Natural killer cell (primary cell): ENCODE measurements around the gene SCTR. TPM values are rescaled to one million over a fixed set of nuclear protein-coding genes. Genes with fewer than 3 reads are reported as not detected.

Experiments
- ATAC-seq, 3 donors: fragments of 150-1000 bp in 2 of 3; fragments of 200-7000 bp in 1 of 3; cut with Tn5 transposase; 1 replicate in 1 of 3; 2 replicates in 2 of 3; pipeline ENCODE4 v1.10.0; 2021; ENCODE audit warnings: mild to moderate bottlenecking in 2 of 3, moderate library complexity in 2 of 3
- DNase-seq, 2 donors: peaks; one replicate each; pipeline versions ENCODE4 v3.0.0 to v3.0.0-alpha.2; 2013 to 2021; ENCODE audit warnings: mixed read lengths in 1 of 2
- H3K27ac ChIP-seq: one replicate; pipeline ENCODE4 v1.5.1; 2013; ENCODE audit warnings: mild to moderate bottlenecking, low read length
- H3K27me3 ChIP-seq: one replicate; pipeline ENCODE4 v1.6.1; 2013; ENCODE audit warnings: low read length; ENCODE audit not compliant: control insufficient read depth, insufficient read depth
- H3K36me3 ChIP-seq: one replicate; pipeline ENCODE4 v1.6.1; 2013; ENCODE audit warnings: low read length; ENCODE audit not compliant: control insufficient read depth, insufficient read depth
- H3K4me1 ChIP-seq: one replicate; pipeline ENCODE4 v1.6.1; 2013; ENCODE audit warnings: low read length; ENCODE audit not compliant: control insufficient read depth, insufficient read depth
- H3K4me3 ChIP-seq: one replicate; pipeline ENCODE4 v1.5.1; 2013; ENCODE audit warnings: low read length
- H3K9me3 ChIP-seq: one replicate; pipeline ENCODE4 v1.6.1; 2013; ENCODE audit warnings: low read length; ENCODE audit not compliant: control insufficient read depth, insufficient read depth
- H3K27ac Mint-ChIP-seq, 2 donors: one replicate each; pipeline ENCODE4 v1.8.0; 2022; ENCODE audit warnings: mild to moderate bottlenecking in 2 of 2, mixed read lengths in 2 of 2, moderate library complexity in 1 of 2
- H3K27me3 Mint-ChIP-seq, 2 donors: one replicate each; pipeline ENCODE4 v1.8.0; 2022; ENCODE audit warnings: low read depth in 2 of 2, mixed read lengths in 2 of 2
- H3K36me3 Mint-ChIP-seq: one replicate; pipeline ENCODE4 v1.8.0; 2022; ENCODE audit warnings: mixed read lengths
- H3K4me1 Mint-ChIP-seq, 2 donors: one replicate each; pipeline ENCODE4 v1.8.0; 2022; ENCODE audit warnings: mixed read lengths in 2 of 2
- H3K4me3 Mint-ChIP-seq: one replicate; pipeline ENCODE4 v1.8.0; 2022; ENCODE audit warnings: mild to moderate bottlenecking, moderate library complexity, mixed read lengths
- H3K9me3 Mint-ChIP-seq, 2 donors: one replicate each; pipeline ENCODE4 v1.8.0; 2022; ENCODE audit warnings: mixed read lengths in 2 of 2
- CTCF ChIP-seq: fragments of 200-600 bp; IDR thresholded peaks from one replicate; pipeline ENCODE4 v1.8.0; 2022; ENCODE audit warnings: antibody characterized with exemption
- WGBS: methylation state at CpG from one replicate; pipeline ENCODE4 v1.1.7; 2013; ENCODE audit warnings: missing lambda C conversion rate; ENCODE audit not compliant: insufficient coverage; 5-methylcytosine and 5-hydroxymethylcytosine counted together
- intact Hi-C: fragments of 100-400 bp; cut with micrococcal nuclease; formaldehyde crosslinking; loops from one replicate; pipeline ENCODE4 v1.14.2; 2022
- total RNA-seq, 4 donors: library from RNA; stranded (reverse); fragments of 120-200 nt in 1 of 4; gene quantifications; one replicate each; pipeline versions ENCODE4 v1.2.3 to v1.2.4, GENCODE V29; 2013 to 2022

The SCTR gene
- total RNA-seq, 3 donors from 2014 or later (not counting 1 experiment from before 2014, with no cell fraction given), result not detected

DNA sequence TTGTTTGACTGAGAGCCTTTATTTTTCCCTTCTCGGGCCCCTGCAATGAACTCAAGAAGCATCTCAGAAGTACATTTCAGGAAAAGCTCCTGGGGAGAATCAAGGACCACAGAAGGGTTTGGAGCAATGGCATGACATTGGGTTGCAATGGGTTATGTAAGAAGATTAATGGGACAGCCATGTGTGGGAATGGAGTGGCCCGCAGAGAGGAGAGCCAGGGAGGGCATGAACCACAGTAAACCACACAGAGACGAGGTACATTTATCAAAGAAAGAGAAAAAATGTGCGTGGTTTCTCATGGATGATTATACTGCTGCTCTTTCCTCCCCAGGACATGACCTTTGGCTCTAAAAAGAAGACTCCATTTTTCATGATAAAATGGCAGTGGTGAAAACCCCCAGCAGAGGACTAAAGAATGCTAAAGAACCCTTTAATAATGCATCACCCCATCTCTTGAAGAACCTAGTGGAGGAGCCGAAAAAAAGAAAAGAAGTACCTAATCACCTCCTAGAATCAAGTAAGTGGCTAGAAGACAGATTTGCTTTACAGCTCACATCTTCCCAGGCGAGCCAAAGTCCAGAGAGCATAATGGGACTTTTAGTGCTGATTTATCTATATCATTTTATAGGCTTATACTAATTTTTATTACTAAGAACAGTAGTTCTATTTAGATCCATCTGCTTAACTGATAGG, 21.6 kb upstream of the SCTR start:
- H3K4me3 ChIP-seq, result no peak overlapping the region
- WGBS, result 70% methylated on average over 4 of the region's 6 CpGs
- peaks cover 31% of the 10 kb centered on the region for H3K27me3 ChIP-seq
- H3K27ac ChIP-seq, result no peak overlapping the region
- DNase-seq (no peak), ATAC-seq (no peak)
- no peaks in the 10 kb centered on the region for H3K36me3 ChIP-seq
- H3K27me3 Mint-ChIP-seq, result peaks cover 35 to 54% of the 10 kb centered on the region in 2 donors
- H3K4me1 Mint-ChIP-seq, result peaks cover 0 to 5% of the 10 kb centered on the region in 2 donors
- H3K27ac Mint-ChIP-seq, result no peak overlapping the region
- intact Hi-C loops, result no loop called here
- no peaks in the 10 kb centered on the region for H3K9me3 ChIP-seq
- H3K4me3 Mint-ChIP-seq, result no peak overlapping the region
- H3K36me3 Mint-ChIP-seq, result peaks cover 7% of the 10 kb centered on the region
- H3K9me3 Mint-ChIP-seq, result no peaks in the 10 kb centered on the region
- no peak for TF ChIP-seq CTCF
- H3K4me1 ChIP-seq, result peaks cover 6% of the 10 kb centered on the region

GRCh38 chr2:119544939-119545475, 20.7 kb upstream of the SCTR start:
- Mint-ChIP-seq H3K4me3 (peak overlapping the region; percentile 61), H3K4me1 (peaks cover 0 to 5% of the 10 kb centered on the region in 2 donors), H3K27ac (no peak overlapping the region), H3K9me3 (no peaks in the 10 kb centered on the region), H3K36me3 (peaks cover 7% of the 10 kb centered on the region), H3K27me3 (peaks cover 35 to 61% of the 10 kb centered on the region in 2 donors)
- no peaks in the 10 kb centered on the region for H3K36me3 ChIP-seq
- H3K27me3 ChIP-seq, result peaks cover 31% of the 10 kb centered on the region
- H3K4me1 ChIP-seq, result peaks cover 6% of the 10 kb centered on the region
- DNase-seq (no peak), ATAC-seq (no peak)
- no peak overlapping the region for H3K4me3 ChIP-seq
- no peak for TF ChIP-seq CTCF
- no peak overlapping the region for H3K27ac ChIP-seq
- 77% methylated on average over 9 of the region's 11 CpGs for WGBS
- no peaks in the 10 kb centered on the region for H3K9me3 ChIP-seq
- intact Hi-C loops, result no loop called here

DNA sequence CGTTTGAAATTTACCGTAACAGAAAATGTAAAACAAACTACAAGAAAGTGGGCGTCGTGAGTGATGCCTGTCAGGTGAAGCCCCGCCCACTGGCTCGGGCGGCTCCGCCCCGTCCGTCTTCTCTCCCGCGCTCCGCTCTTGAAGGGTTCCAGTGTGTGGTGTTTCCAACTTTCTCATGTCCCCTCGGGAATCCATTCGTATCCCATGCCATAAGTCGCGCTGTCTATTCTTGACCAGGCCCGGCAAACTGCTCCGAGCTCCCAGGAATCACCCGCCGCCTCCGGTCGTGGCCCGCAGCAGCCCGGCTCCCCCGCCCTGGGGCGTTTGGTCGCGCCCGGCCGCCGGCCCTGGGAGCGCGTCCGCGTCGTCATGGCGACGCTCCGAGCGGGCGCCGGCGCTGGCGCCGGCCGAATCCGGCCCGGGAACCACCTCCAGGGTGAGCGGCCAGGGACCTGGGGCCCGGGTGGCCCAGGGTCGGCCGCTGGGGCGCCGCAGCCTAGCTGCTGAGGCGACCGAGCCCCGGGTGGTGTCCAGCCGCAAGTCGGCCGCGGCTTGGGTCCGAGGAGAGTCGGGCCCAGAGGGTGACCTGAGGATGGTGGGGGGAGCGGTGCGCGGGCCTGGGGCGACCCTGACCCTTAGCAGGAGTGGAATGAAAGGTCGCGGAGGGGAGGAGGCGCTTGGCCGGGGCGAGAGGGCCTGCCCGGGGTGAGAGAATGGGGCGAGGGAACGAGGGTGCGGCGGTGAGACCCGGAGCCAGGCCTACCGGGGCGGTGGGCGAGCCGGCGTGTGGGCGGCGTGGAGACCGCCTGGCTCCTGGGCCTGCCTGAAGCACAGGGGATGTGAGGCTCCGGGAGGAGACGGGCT, 20.0 kb upstream of the SCTR start, which contains the start of gene CFAP221:
TSS of gene CFAP221 (plus strand) at position 375 of the 864 bp plus-strand sequence. CDS start 1,683 bp downstream, outside the sequence.
- H3K4me1 Mint-ChIP-seq, result peaks cover 0 to 5% of the 10 kb centered on the region in 2 donors
- intact Hi-C loops, result no loop called here
- ATAC-seq (peak; percentile 64 to 79 (median 65)), DNase-seq (peak; percentile 15 to 24)
- no peak for TF ChIP-seq CTCF
- H3K36me3 Mint-ChIP-seq, result peaks cover 7% of the 10 kb centered on the region
- H3K27ac ChIP-seq, result no peak within 1 kb of the TSS
- no peak within 1 kb of the TSS for H3K27ac Mint-ChIP-seq
- H3K4me3 Mint-ChIP-seq, result peak within 1 kb of the TSS; percentile 79
- H3K36me3 ChIP-seq, result no peaks in the 10 kb centered on the region
- peaks cover 31% of the 10 kb centered on the region for H3K27me3 ChIP-seq
- WGBS, result 7% methylated on average over 89 of the region's 89 CpGs
- H3K9me3 ChIP-seq, result no peaks in the 10 kb centered on the region
- no peak within 1 kb of the TSS for H3K4me3 ChIP-seq
- no peaks in the 10 kb centered on the region for H3K9me3 Mint-ChIP-seq
- H3K27me3 Mint-ChIP-seq, result peaks cover 35 to 63% of the 10 kb centered on the region in 2 donors
- H3K4me1 ChIP-seq, result peaks cover 6% of the 10 kb centered on the region
